Measurements from ENCODE around the gene FBXL5. TPM values are rescaled to one million over a fixed set of nuclear protein-coding genes. Genes with fewer than 3 reads are reported as not detected.
A peak's percentile ranks its signal among the peaks of the same experiment; 100 is the strongest.

Gene FBXL5
- total and polyA plus RNA-seq, 4 donors: 24.5 to 79.7 (median 34.5) TPM

DNA sequence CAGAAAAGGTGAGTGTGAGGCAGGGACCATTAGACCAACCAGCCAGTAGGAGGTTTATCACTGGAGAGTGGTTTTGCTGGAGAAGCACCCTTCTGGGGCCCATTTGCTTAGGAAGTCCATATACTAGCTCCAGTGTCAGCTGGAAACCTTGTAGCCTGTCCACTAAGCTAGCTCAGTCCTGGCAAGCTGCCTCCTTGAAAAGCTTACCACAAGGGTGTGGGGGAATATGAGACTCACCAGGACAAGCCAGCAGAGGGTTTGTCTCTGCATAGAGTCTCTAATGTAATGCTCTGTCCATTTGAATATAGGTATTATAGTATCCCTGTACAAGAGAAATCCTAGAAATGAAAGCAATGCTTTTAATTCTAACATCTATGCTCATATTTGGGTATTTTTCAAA is 86.3 kb downstream of the FBXL5 start:
- Histone ChIP-seq H3K4me1 (ENCODE audit: control insufficient read depth in 4 of 4, insufficient read depth in 4 of 4, low read length in 3 of 4) (no peaks in the 10 kb centered on the region), H3K4me3 (ENCODE audit: low read depth in 1 of 3, low read length in 3 of 3) (no peak overlapping the region), H3K36me3 (ENCODE audit: control insufficient read depth in 4 of 4, insufficient read depth in 3 of 4, low read depth in 1 of 4, low read length in 3 of 4) (peaks cover 3 to 19% (median 12%) of the 10 kb centered on the region in 4 donors), H3K27ac (ENCODE audit: low read depth in 1 of 2, low read length in 2 of 2) (no peak overlapping the region), H3K27me3 (ENCODE audit: control insufficient read depth in 4 of 4, insufficient read depth in 4 of 4, low read length in 3 of 4) (no peaks in the 10 kb centered on the region), H3K9me3 (ENCODE audit: control insufficient read depth in 4 of 4, low read length in 3 of 4) (no peaks in the 10 kb centered on the region), H3K9ac (ENCODE audit: low read depth in 1 of 2, low read length in 2 of 2) (no peak overlapping the region)
- no peak for DNase-seq (ENCODE audit: low spot score)
- TF ChIP-seq YY1 (IDR thresholded peaks at IDR 0.05): no peak
- TF ChIP-seq FOXA1 (IDR thresholded peaks at IDR 0.05): no peak
- no peak for TF ChIP-seq NR2F2 (IDR thresholded peaks at IDR 0.05)
- no peak for TF ChIP-seq RAD21 (IDR thresholded peaks at IDR 0.05)
- no peak for TF ChIP-seq HNF4G (IDR thresholded peaks at IDR 0.05)
- TF ChIP-seq, protein P1, sequence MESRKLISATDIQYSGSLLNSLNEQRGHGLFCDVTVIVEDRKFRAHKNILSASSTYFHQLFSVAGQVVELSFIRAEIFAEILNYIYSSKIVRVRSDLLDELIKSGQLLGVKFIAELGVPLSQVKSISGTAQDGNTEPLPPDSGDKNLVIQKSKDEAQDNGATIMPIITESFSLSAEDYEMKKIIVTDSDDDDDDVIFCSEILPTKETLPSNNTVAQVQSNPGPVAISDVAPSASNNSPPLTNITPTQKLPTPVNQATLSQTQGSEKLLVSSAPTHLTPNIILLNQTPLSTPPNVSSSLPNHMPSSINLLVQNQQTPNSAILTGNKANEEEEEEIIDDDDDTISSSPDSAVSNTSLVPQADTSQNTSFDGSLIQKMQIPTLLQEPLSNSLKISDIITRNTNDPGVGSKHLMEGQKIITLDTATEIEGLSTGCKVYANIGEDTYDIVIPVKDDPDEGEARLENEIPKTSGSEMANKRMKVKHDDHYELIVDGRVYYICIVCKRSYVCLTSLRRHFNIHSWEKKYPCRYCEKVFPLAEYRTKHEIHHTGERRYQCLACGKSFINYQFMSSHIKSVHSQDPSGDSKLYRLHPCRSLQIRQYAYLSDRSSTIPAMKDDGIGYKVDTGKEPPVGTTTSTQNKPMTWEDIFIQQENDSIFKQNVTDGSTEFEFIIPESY (IDR thresholded peaks at IDR 0.05): no peak
- no peak for TF ChIP-seq JUND (IDR thresholded peaks at IDR 0.05)
- TF ChIP-seq, protein P2, sequence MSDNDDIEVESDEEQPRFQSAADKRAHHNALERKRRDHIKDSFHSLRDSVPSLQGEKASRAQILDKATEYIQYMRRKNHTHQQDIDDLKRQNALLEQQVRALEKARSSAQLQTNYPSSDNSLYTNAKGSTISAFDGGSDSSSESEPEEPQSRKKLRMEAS (IDR thresholded peaks at IDR 0.05): no peak

DNA sequence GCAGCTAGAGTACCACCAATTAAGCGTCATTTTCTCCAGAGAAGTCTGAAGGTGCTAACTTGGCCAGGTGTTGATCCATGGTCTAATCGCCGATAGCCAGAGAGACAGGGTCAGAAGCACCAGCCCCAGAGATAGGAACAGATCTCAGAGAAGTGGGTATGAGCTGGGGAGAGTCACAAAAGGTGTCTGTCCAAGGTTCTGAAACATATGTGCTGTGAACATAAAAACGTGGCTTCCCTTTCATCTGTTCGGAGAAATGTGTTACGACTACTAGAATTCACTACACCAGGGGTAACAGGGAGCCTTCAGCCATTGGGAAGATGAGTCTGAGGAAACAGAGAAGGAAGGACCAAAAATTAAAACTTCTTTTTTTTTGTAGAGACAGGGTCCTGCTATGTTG is 91.3 kb downstream of the FBXL5 start:
- H3K27me3 ChIP-seq (ENCODE audit: control insufficient read depth in 4 of 4, insufficient read depth in 4 of 4, low read length in 3 of 4): no peaks in the 10 kb centered on the region
- no peaks in the 10 kb centered on the region for H3K4me1 ChIP-seq (ENCODE audit: control insufficient read depth in 4 of 4, insufficient read depth in 4 of 4, low read length in 3 of 4)
- H3K36me3 ChIP-seq (ENCODE audit: control insufficient read depth in 4 of 4, insufficient read depth in 3 of 4, low read depth in 1 of 4, low read length in 3 of 4): peaks cover 4 to 22% (median 15%) of the 10 kb centered on the region in 4 donors
- no peak overlapping the region for H3K4me3 ChIP-seq (ENCODE audit: low read depth in 1 of 3, low read length in 3 of 3)
- DNase-seq (ENCODE audit: low spot score): no peak
- H3K27ac ChIP-seq (ENCODE audit: low read depth in 1 of 2, low read length in 2 of 2): no peak overlapping the region
- 86% methylated on average over 6 of the region's 6 CpGs for WGBS
- no peak overlapping the region for H3K9ac ChIP-seq (ENCODE audit: low read depth in 1 of 2, low read length in 2 of 2)
- H3K9me3 ChIP-seq (ENCODE audit: control insufficient read depth in 4 of 4, low read length in 3 of 4): no peaks in the 10 kb centered on the region
- TF ChIP-seq, protein P3, sequence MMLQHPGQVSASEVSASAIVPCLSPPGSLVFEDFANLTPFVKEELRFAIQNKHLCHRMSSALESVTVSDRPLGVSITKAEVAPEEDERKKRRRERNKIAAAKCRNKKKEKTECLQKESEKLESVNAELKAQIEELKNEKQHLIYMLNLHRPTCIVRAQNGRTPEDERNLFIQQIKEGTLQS (IDR thresholded peaks at IDR 0.05): no peak
- TF ChIP-seq, protein P4, sequence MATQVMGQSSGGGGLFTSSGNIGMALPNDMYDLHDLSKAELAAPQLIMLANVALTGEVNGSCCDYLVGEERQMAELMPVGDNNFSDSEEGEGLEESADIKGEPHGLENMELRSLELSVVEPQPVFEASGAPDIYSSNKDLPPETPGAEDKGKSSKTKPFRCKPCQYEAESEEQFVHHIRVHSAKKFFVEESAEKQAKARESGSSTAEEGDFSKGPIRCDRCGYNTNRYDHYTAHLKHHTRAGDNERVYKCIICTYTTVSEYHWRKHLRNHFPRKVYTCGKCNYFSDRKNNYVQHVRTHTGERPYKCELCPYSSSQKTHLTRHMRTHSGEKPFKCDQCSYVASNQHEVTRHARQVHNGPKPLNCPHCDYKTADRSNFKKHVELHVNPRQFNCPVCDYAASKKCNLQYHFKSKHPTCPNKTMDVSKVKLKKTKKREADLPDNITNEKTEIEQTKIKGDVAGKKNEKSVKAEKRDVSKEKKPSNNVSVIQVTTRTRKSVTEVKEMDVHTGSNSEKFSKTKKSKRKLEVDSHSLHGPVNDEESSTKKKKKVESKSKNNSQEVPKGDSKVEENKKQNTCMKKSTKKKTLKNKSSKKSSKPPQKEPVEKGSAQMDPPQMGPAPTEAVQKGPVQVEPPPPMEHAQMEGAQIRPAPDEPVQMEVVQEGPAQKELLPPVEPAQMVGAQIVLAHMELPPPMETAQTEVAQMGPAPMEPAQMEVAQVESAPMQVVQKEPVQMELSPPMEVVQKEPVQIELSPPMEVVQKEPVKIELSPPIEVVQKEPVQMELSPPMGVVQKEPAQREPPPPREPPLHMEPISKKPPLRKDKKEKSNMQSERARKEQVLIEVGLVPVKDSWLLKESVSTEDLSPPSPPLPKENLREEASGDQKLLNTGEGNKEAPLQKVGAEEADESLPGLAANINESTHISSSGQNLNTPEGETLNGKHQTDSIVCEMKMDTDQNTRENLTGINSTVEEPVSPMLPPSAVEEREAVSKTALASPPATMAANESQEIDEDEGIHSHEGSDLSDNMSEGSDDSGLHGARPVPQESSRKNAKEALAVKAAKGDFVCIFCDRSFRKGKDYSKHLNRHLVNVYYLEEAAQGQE (IDR thresholded peaks at IDR 0.05): peak; percentile 67

DNA sequence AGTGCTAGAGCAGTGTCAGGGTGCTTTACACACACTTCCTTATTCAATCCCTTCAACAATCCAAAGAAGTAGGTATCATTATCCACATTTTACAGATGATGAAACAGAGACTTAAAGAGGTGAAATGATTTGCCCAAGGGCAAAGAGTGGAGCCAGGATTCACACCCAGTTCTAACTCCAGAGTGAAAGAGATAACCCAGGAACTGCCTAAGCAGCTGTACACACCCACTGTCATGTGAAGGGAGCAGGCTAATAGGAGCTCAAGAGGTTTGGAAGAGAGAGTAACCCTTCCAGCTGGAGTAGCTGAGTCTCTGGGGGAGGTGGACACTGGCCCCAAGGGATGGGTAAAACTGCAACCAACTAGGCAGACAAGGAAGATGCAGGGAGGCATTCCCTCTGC is 92.5 kb downstream of the FBXL5 start:
- peaks cover 2 to 11% (median 7%) of the 10 kb centered on the region in 4 donors for H3K4me1 ChIP-seq (ENCODE audit: control insufficient read depth in 4 of 4, insufficient read depth in 4 of 4, low read length in 3 of 4)
- H3K36me3 ChIP-seq (ENCODE audit: control insufficient read depth in 4 of 4, insufficient read depth in 3 of 4, low read depth in 1 of 4, low read length in 3 of 4): peaks cover 2 to 19% (median 9%) of the 10 kb centered on the region in 4 donors
- no peaks in the 10 kb centered on the region for H3K27me3 ChIP-seq (ENCODE audit: control insufficient read depth in 4 of 4, insufficient read depth in 4 of 4, low read length in 3 of 4)
- no peak for DNase-seq (ENCODE audit: low spot score)
- no peak for TF ChIP-seq YY1 (IDR thresholded peaks at IDR 0.05)
- TF ChIP-seq HNF4A (conservative IDR thresholded peaks at IDR 0.05): no peak
- TF ChIP-seq FOXA2 (IDR thresholded peaks at IDR 0.05): no peak
- TF ChIP-seq TAF1 (conservative IDR thresholded peaks at IDR 0.05): no peak
- TF ChIP-seq, protein P5, sequence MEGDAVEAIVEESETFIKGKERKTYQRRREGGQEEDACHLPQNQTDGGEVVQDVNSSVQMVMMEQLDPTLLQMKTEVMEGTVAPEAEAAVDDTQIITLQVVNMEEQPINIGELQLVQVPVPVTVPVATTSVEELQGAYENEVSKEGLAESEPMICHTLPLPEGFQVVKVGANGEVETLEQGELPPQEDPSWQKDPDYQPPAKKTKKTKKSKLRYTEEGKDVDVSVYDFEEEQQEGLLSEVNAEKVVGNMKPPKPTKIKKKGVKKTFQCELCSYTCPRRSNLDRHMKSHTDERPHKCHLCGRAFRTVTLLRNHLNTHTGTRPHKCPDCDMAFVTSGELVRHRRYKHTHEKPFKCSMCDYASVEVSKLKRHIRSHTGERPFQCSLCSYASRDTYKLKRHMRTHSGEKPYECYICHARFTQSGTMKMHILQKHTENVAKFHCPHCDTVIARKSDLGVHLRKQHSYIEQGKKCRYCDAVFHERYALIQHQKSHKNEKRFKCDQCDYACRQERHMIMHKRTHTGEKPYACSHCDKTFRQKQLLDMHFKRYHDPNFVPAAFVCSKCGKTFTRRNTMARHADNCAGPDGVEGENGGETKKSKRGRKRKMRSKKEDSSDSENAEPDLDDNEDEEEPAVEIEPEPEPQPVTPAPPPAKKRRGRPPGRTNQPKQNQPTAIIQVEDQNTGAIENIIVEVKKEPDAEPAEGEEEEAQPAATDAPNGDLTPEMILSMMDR (IDR thresholded peaks at IDR 0.05; ENCODE audit: low read depth, low read length, missing input control): no peak
- no peak for TF ChIP-seq NR2F2 (IDR thresholded peaks at IDR 0.05)
- TF ChIP-seq GABPA (IDR thresholded peaks at IDR 0.05 in 1 of 2, conservative IDR thresholded peaks at IDR 0.05 in 1 of 2): no peak
- TF ChIP-seq FOXA1 (IDR thresholded peaks at IDR 0.05): no peak
- TF ChIP-seq, protein P1 (IDR thresholded peaks at IDR 0.05): no peak
- TF ChIP-seq RXRA (IDR thresholded peaks at IDR 0.05): no peak
- TF ChIP-seq SP1 (IDR thresholded peaks at IDR 0.05): no peak
- H3K9ac ChIP-seq (ENCODE audit: low read depth in 1 of 2, low read length in 2 of 2): no peak overlapping the region
- H3K27ac ChIP-seq (ENCODE audit: low read depth in 1 of 2, low read length in 2 of 2): no peak overlapping the region
- no peak overlapping the region for H3K4me3 ChIP-seq (ENCODE audit: low read depth in 1 of 3, low read length in 3 of 3)
- no peaks in the 10 kb centered on the region for H3K9me3 ChIP-seq (ENCODE audit: control insufficient read depth in 4 of 4, low read length in 3 of 4)

Data from liver (tissue), 9 donors.